Measurements from ENCODE around the gene CSAG2. TPM values are rescaled to one million over a fixed set of nuclear protein-coding genes. Genes with fewer than 3 reads are reported as not detected.
"Not testable (repeated sequence)": the region's sequence is repeated elsewhere in the genome, so short reads cannot be mapped to it uniquely, and the experiment has no call there.

CSAG2 gene
- polyA plus RNA-seq, 1 donor from 2014 or later: not detected

- not testable (repeated sequence) for H2AFZ ChIP-seq (ENCODE audit: low read depth, low read length); H3K9me3 ChIP-seq (ENCODE audit: low read length); H3K9ac ChIP-seq (ENCODE audit: low read length); H3K27ac ChIP-seq (ENCODE audit: low read length); H3K9me2 ChIP-seq (ENCODE audit: insufficient read depth, low read length); H3K79me2 ChIP-seq (replicated peaks; ENCODE audit: insufficient read depth, low read length); H3K36me3 ChIP-seq (ENCODE audit: insufficient read depth, low read length); H3K4me3 ChIP-seq (ENCODE audit: low read length); H3K4me2 ChIP-seq (ENCODE audit: low read length); H3F3A ChIP-seq (ENCODE audit: insufficient read depth, low read length, poor library complexity, severe bottlenecking); H3K27me3 ChIP-seq (ENCODE audit: insufficient read depth, low read depth, low read length); H4K20me1 ChIP-seq (ENCODE audit: insufficient read depth)
Observed at GRCh38 chrX:152697952-152698931, 10.8 kb downstream of the CSAG2 start, which contains the start of gene MAGEA3. MAGEA3 (plus strand) TSS chrX:152698794; CDS start chrX:152700833, 2,039 bp downstream.

- H3K27ac ChIP-seq (ENCODE audit: low read length); H3K4me2 ChIP-seq (ENCODE audit: low read length); H2AFZ ChIP-seq (ENCODE audit: low read depth, low read length); H3K36me3 ChIP-seq (ENCODE audit: insufficient read depth, low read length); H3K9me2 ChIP-seq (ENCODE audit: insufficient read depth, low read length); H3F3A ChIP-seq (ENCODE audit: insufficient read depth, low read length, poor library complexity, severe bottlenecking); H3K79me2 ChIP-seq (replicated peaks; ENCODE audit: insufficient read depth, low read length); H3K9me3 ChIP-seq (ENCODE audit: low read length); H3K9ac ChIP-seq (ENCODE audit: low read length); H3K27me3 ChIP-seq (ENCODE audit: insufficient read depth, low read depth, low read length); H4K20me1 ChIP-seq (ENCODE audit: insufficient read depth); H3K4me3 ChIP-seq (ENCODE audit: low read length): not testable (repeated sequence)
Observed at GRCh38 chrX:152681012-152681411, 28.1 kb downstream of the CSAG2 start.

- H3K9ac ChIP-seq (ENCODE audit: low read length); H3K27ac ChIP-seq (ENCODE audit: low read length); H3K27me3 ChIP-seq (ENCODE audit: insufficient read depth, low read depth, low read length): not testable (repeated sequence)
Observed at GRCh38 chrX:152674652-152675051, 34.4 kb downstream of the CSAG2 start.

GRCh38 chrX:152674135-152674534 is 34.9 kb downstream of the CSAG2 start:
- Histone ChIP-seq H3K9me3 (ENCODE audit: low read length) (no peaks in the 10 kb centered on the region), H3K4me3 (ENCODE audit: low read length) (no peak overlapping the region), H2AFZ (ENCODE audit: low read depth, low read length) (no peak overlapping the region), H3K79me2 (replicated peaks; ENCODE audit: insufficient read depth, low read length) (no peaks in the 10 kb centered on the region), H4K20me1 (ENCODE audit: insufficient read depth) (no peaks in the 10 kb centered on the region), H3K36me3 (ENCODE audit: insufficient read depth, low read length) (no peaks in the 10 kb centered on the region), H3F3A (ENCODE audit: insufficient read depth, low read length, poor library complexity, severe bottlenecking) (no peaks in the 10 kb centered on the region), H3K9ac (ENCODE audit: low read length) (no peak overlapping the region), H3K4me2 (ENCODE audit: low read length) (no peak overlapping the region), H3K27me3 (ENCODE audit: insufficient read depth, low read depth, low read length) (no peaks in the 10 kb centered on the region), H3K27ac (ENCODE audit: low read length) (no peak overlapping the region), H3K9me2 (ENCODE audit: insufficient read depth, low read length) (no peaks in the 10 kb centered on the region)
- TF ChIP-seq EZH2 (IDR thresholded peaks at IDR 0.05; ENCODE audit: borderline replicate concordance, insufficient read depth, low read length, poor library complexity, severe bottlenecking) (no peak), CTCF (IDR thresholded peaks at IDR 0.05; ENCODE audit: poor library complexity, severe bottlenecking) (no peak)

More at GRCh38 chrX:152674652-152675051, 34.4 kb downstream of the CSAG2 start:
- H3F3A ChIP-seq (ENCODE audit: insufficient read depth, low read length, poor library complexity, severe bottlenecking); H3K36me3 ChIP-seq (ENCODE audit: insufficient read depth, low read length); H4K20me1 ChIP-seq (ENCODE audit: insufficient read depth); H3K9me2 ChIP-seq (ENCODE audit: insufficient read depth, low read length); H3K79me2 ChIP-seq (replicated peaks; ENCODE audit: insufficient read depth, low read length); H3K4me2 ChIP-seq (ENCODE audit: low read length); H2AFZ ChIP-seq (ENCODE audit: low read depth, low read length); H3K4me3 ChIP-seq (ENCODE audit: low read length); H3K9me3 ChIP-seq (ENCODE audit: low read length): not testable (repeated sequence)

Data from neural cell (in vitro differentiated cells).